ENCODE data around the gene SLC14A1.
A peak's percentile ranks its signal among the peaks of the same experiment; 100 is the strongest.

Gene SLC14A1

GRCh38 chr18:45723567-45724355 lies at the start of gene SLC14A1:
Gene SLC14A1, plus strand, starts transcription at chr18:45724181. Its CDS starts 6,140 bp downstream, at chr18:45730321.
- no peak for DNase-seq

GRCh38 chr18:45677276-45677807 lies 46.6 kb upstream of the SLC14A1 start:
- no peak for DNase-seq

- DNase-seq, result no peak
These were observed 45.5 kb upstream of the SLC14A1 start for GRCh38 chr18:45678441-45678840.

GRCh38 chr18:45678850-45679249 lies 45.1 kb upstream of the SLC14A1 start:
- no peak for DNase-seq

GRCh38 chr18:45680066-45680690 lies 43.8 kb upstream of the SLC14A1 start:
- no peak for DNase-seq

- no peak for DNase-seq
These were observed 41.8 kb upstream of the SLC14A1 start for GRCh38 chr18:45682181-45682580.

GRCh38 chr18:45684341-45685115 lies 39.5 kb upstream of the SLC14A1 start:
- no peak for DNase-seq

GRCh38 chr18:45686891-45687611 lies 36.9 kb upstream of the SLC14A1 start:
- DNase-seq, result peak; percentile 25

GRCh38 chr18:45687621-45688020 lies 36.4 kb upstream of the SLC14A1 start:
- DNase-seq, result no peak

GRCh38 chr18:45688113-45688512 lies 35.9 kb upstream of the SLC14A1 start:
- DNase-seq, result no peak

- peak; percentile 16 for DNase-seq
These were observed 35.1 kb upstream of the SLC14A1 start for GRCh38 chr18:45688833-45689232.

GRCh38 chr18:45689396-45689795 lies 34.6 kb upstream of the SLC14A1 start:
- DNase-seq, result no peak

GRCh38 chr18:45690975-45691815 lies 32.8 kb upstream of the SLC14A1 start:
- peak; percentile 58 for DNase-seq

- no peak for DNase-seq
These were observed 32.2 kb upstream of the SLC14A1 start for GRCh38 chr18:45691816-45692179.

- no peak for DNase-seq
These were observed 21.2 kb upstream of the SLC14A1 start for GRCh38 chr18:45702708-45703265.

GRCh38 chr18:45708831-45709230 lies 15.2 kb upstream of the SLC14A1 start:
- DNase-seq, result no peak

- DNase-seq, result no peak
These were observed 11.9 kb upstream of the SLC14A1 start for GRCh38 chr18:45712061-45712460.

GRCh38 chr18:45713239-45713638 lies 10.7 kb upstream of the SLC14A1 start:
- no peak for DNase-seq

GRCh38 chr18:45715212-45715780 lies 8.7 kb upstream of the SLC14A1 start:
- no peak for DNase-seq

- no peak for DNase-seq
These were observed 4.9 kb upstream of the SLC14A1 start for GRCh38 chr18:45719106-45719505.

- peak; percentile 50 for DNase-seq
These were observed 1.1 kb upstream of the SLC14A1 start for GRCh38 chr18:45722899-45723298.

Measured in stimulated activated naive CD4-positive, alpha-beta T cell treated with Interleukin-2 at 50 U/mL for 16 hours (primary cell).